Heart left ventricle (tissue), 16 donors: ENCODE measurements around the gene QSOX1. TPM values are rescaled to one million over a fixed set of nuclear protein-coding genes. Genes with fewer than 3 reads are reported as not detected.

Experiments
- ATAC-seq, 4 donors: fragments of 200-7000 bp; cut with Tn5 transposase; one replicate each; pipeline ENCODE4 v1.9.1; 2020 to 2022; ENCODE audit warnings: moderate library complexity in 4 of 4, mild to moderate bottlenecking in 3 of 4, moderate number of reproducible peaks in 1 of 4
- DNase-seq, 5 donors: peaks; one replicate each; pipeline ENCODE4 v3.0.0-alpha.2; 2020
- H3K27ac ChIP-seq, 12 donors: fragments of 200-600 bp; sonication (generic) in 4 of 12; one replicate each; pipeline versions ENCODE4 v1.5.0 to v1.8.0; 2016 to 2022; ENCODE audit warnings: mild to moderate bottlenecking in 2 of 12
- H3K27me3 ChIP-seq, 9 donors: fragments of 200-600 bp; sonication (generic) in 2 of 9; one replicate each; pipeline versions ENCODE4 v1.5.1 to v1.8.0; 2016 to 2022; ENCODE audit warnings: mild to moderate bottlenecking in 3 of 9
- H3K36me3 ChIP-seq, 9 donors: fragments of 200-600 bp; sonication (generic) in 2 of 9; one replicate each; pipeline versions ENCODE4 v1.5.0 to v1.8.0; 2018 to 2022; ENCODE audit warnings: mild to moderate bottlenecking in 2 of 9
- H3K4me1 ChIP-seq, 12 donors: fragments of 200-600 bp; sonication (generic) in 4 of 12; one replicate each; pipeline versions ENCODE4 v1.5.0 to v1.8.0; 2016 to 2022; ENCODE audit warnings: mild to moderate bottlenecking in 3 of 12
- H3K4me3 ChIP-seq, 12 donors: fragments of 200-600 bp; sonication (generic) in 4 of 12; one replicate each; pipeline versions ENCODE4 v1.5.0 to v1.8.0; 2017 to 2022; ENCODE audit warnings: mild to moderate bottlenecking in 9 of 12, moderate library complexity in 4 of 12
- H3K9me3 ChIP-seq, 12 donors: fragments of 200-600 bp; sonication (generic) in 4 of 12; one replicate each; pipeline versions ENCODE4 v1.5.0 to v1.8.0; 2016 to 2022; ENCODE audit warnings: mild to moderate bottlenecking in 1 of 12
- CTCF ChIP-seq, 12 donors: fragments of 200-600 bp; sonication (generic) in 4 of 12; IDR thresholded peaks; one replicate each; pipeline versions ENCODE4 v1.5.0 to v1.8.0; 2018 to 2022; ENCODE audit warnings: antibody characterized with exemption in 12 of 12, mild to moderate bottlenecking in 5 of 12
- POLR2A ChIP-seq, 2 donors: fragments of 450-650 bp; IDR thresholded peaks; one replicate each; pipeline ENCODE4 v1.6.1; 2017; ENCODE audit warnings: antibody characterized with exemption in 2 of 2, mild to moderate bottlenecking in 2 of 2, moderate library complexity in 2 of 2
- WGBS, 4 donors: extraction: QIAGEN DNeasy Blood & Tissue Kit in 2 of 4; methylation state at CpG; one replicate each; pipeline versions ENCODE4 v1.1.5 to v1.1.7; 2013 to 2018; 5-methylcytosine and 5-hydroxymethylcytosine counted together
- intact Hi-C, 10 donors: fragments of 100-400 bp; cut with DNase I; formaldehyde crosslinking; loops; one replicate each; pipeline versions ENCODE4 v1.11.1 to v1.14.2; 2022
- polyA plus RNA-seq, 2 donors: library from polyadenylated mRNA; stranded (reverse); fragments of 200-250 nt; gene quantifications; one replicate each; pipeline ENCODE4 v1.2.3, GENCODE V29; 2013
- total RNA-seq, 9 donors: library from RNA; depleted of rRNA in 2 of 9; stranded (reverse); fragments of >200 nt in 2 of 9; fragmentation: NEBNext Ultra II Directional in 3 of 9; extraction: Animal tissue kit (Norgen Biotek cat#: 25700) in 3 of 9; gene quantifications; one replicate each; pipeline versions ENCODE4 v1.1.0 to v1.2.4, GENCODE V29; 2016 to 2023
- donor health status: ischemic (EF 13 %, LVEDD 7.1; RV severe dilation, severe dysfunction).
- donor health status: healthy with polysubstance abuse.
- donor health status: DM: no; HTN: yes; CAD: no.
- donor health status: DM: no; HTN: no; CAD: no.
- donor health status: ischemic (EF 25% LVEDD 6.9; RV normal size, moderate dysfunction).
- donor health status: ischemic (EF 25% LVEDD 5.7; RV mildly dilated, moderate dysfunction).
- donor health status: healthy.
- donor health status: DM: yes; HTN: yes; CAD: no.
- donor health status: ischemic (EF 35%, LVEDD 5.7; RV mildly dilated, moderate dysfunction).
- donor health status: nonischemic (EF 11% LVEDD 7.7; RV severe dilation, severe dysfunction).
- donor health status: DM: yes; HTN: yes; CAD: no.
- donor health status: PGD.
- donor health status: ischemic (EF 29% LVEDD 5.4; RV normal size, mild dysfunction).
- donor health status: nonischemic (EF 23%, LVEDD 6.1; RV moderate dilation, normal function).

Gene QSOX1
- total and polyA plus RNA-seq, 11 donors: 62.3 to 250 (median 122) TPM

GRCh38 chr1:180135535-180135934 lies 19.1 kb upstream of the QSOX1 start:
- 24 to 40% (median 28%) methylated on average over 1 of the region's 1 CpG for WGBS, 4 donors
- DNase-seq: no peak
- no peaks in the 10 kb centered on the region for H3K27me3 ChIP-seq
- H3K36me3 ChIP-seq: no peaks in the 10 kb centered on the region
- H3K27ac ChIP-seq: no peak overlapping the region
- H3K4me3 ChIP-seq: no peak overlapping the region
- H3K4me1 ChIP-seq: no peaks in the 10 kb centered on the region
- intact Hi-C loops: no loop called here
- H3K9me3 ChIP-seq: peaks cover 0 to 9% (median 0%) of the 10 kb centered on the region in 12 donors
- TF ChIP-seq POLR2A (IDR thresholded peaks at IDR 0.05) (no peak), CTCF (IDR thresholded peaks at IDR 0.05) (no peak)
- no peak for ATAC-seq

- no peak for ATAC-seq
- no peaks in the 10 kb centered on the region for H3K36me3 ChIP-seq
- no peak overlapping the region for H3K27ac ChIP-seq
- H3K4me3 ChIP-seq: no peak overlapping the region
- DNase-seq: no peak
- TF ChIP-seq CTCF (IDR thresholded peaks at IDR 0.05) (no peak), POLR2A (IDR thresholded peaks at IDR 0.05) (no peak)
- no peaks in the 10 kb centered on the region for H3K27me3 ChIP-seq
- no peaks in the 10 kb centered on the region for H3K4me1 ChIP-seq
- intact Hi-C loops: no loop called here
- 72 to 80% (median 75%) methylated on average over 4 of the region's 4 CpGs for WGBS, 4 donors
- peaks cover 0 to 9% (median 0%) of the 10 kb centered on the region in 12 donors for H3K9me3 ChIP-seq
Measured at GRCh38 chr1:180136331-180136967, 18.2 kb upstream of the QSOX1 start.

GRCh38 chr1:180136968-180137356 lies 17.7 kb upstream of the QSOX1 start:
- Histone ChIP-seq H3K27ac (no peak overlapping the region), H3K9me3 (peaks cover 0 to 9% (median 0%) of the 10 kb centered on the region in 12 donors), H3K4me1 (no peaks in the 10 kb centered on the region), H3K27me3 (no peaks in the 10 kb centered on the region), H3K4me3 (no peak overlapping the region), H3K36me3 (no peaks in the 10 kb centered on the region)
- DNase-seq (no peak), ATAC-seq (no peak)
- TF ChIP-seq CTCF (IDR thresholded peaks at IDR 0.05) (no peak), POLR2A (IDR thresholded peaks at IDR 0.05) (no peak)
- intact Hi-C loops: no loop called here

GRCh38 chr1:180137776-180138175 lies 16.9 kb upstream of the QSOX1 start:
- Histone ChIP-seq H3K9me3 (peaks cover 0 to 9% (median 0%) of the 10 kb centered on the region in 12 donors), H3K4me1 (no peaks in the 10 kb centered on the region), H3K27ac (no peak overlapping the region), H3K27me3 (no peaks in the 10 kb centered on the region), H3K4me3 (no peak overlapping the region), H3K36me3 (no peaks in the 10 kb centered on the region)
- intact Hi-C loops: no loop called here
- DNase-seq: no peak
- no peak for ATAC-seq
- WGBS, 4 donors: 68 to 73% (median 73%) methylated on average over 2 of the region's 2 CpGs
- no peak for TF ChIP-seq CTCF (IDR thresholded peaks at IDR 0.05)
- no peak for TF ChIP-seq POLR2A (IDR thresholded peaks at IDR 0.05)
